Measurements from ENCODE around the gene FKBP1A. TPM values are rescaled to one million over a fixed set of nuclear protein-coding genes. Genes with fewer than 3 reads are reported as not detected.

FKBP1A gene
- total and polyA plus RNA-seq, 2 experiments from 2014 or later, result 99.5 to 161 TPM

- H3K79me2 ChIP-seq, result peaks cover 98% of the 10 kb centered on the region
- peaks cover 66% of the 10 kb centered on the region for H4K20me1 ChIP-seq (ENCODE audit: insufficient read depth, poor library complexity, severe bottlenecking)
- no peak overlapping the region for H2AFZ ChIP-seq
- WGBS (ENCODE audit: low lambda C conversion rate, missing lambda C conversion rate), result 83% methylated on average over 5 of the region's 5 CpGs
- no peak overlapping the region for H3K4me2 ChIP-seq
- H3K9me2 ChIP-seq (replicated peaks; ENCODE audit: insufficient read depth), result no peaks in the 10 kb centered on the region
- DNase-seq (ENCODE audit: low spot score), result no peak
- H3K4me3 ChIP-seq, result no peak overlapping the region
- no peaks in the 10 kb centered on the region for H3K36me3 ChIP-seq (replicated peaks; ENCODE audit: insufficient read depth, low read depth)
- TF ChIP-seq EZH2phosphoT487 (IDR thresholded peaks at IDR 0.05; ENCODE audit: low read depth, severe bottlenecking, unreplicated experiment), result no peak
- no peak for TF ChIP-seq CTCF (IDR thresholded peaks at IDR 0.05; ENCODE audit: poor library complexity)
- TF ChIP-seq EZH2 (IDR thresholded peaks at IDR 0.05; ENCODE audit: borderline replicate concordance), result no peak
- H3K9me3 ChIP-seq (ENCODE audit: low read depth), result no peaks in the 10 kb centered on the region
- H3K27me3 ChIP-seq, result no peaks in the 10 kb centered on the region
- peaks cover 12% of the 10 kb centered on the region for H3K4me1 ChIP-seq (ENCODE audit: insufficient read depth)
- H3K27ac ChIP-seq, result peak overlapping the region; percentile 22
Measured at GRCh38 chr20:1377341-1377871, 15.4 kb downstream of the FKBP1A start.

GRCh38 chr20:1376408-1377270 is 16.2 kb downstream of the FKBP1A start:
- Histone ChIP-seq H3K27me3 (no peaks in the 10 kb centered on the region), H3K79me2 (peaks cover 92% of the 10 kb centered on the region), H3K4me3 (no peak overlapping the region), H4K20me1 (ENCODE audit: insufficient read depth, poor library complexity, severe bottlenecking) (peaks cover 59% of the 10 kb centered on the region), H3K36me3 (replicated peaks; ENCODE audit: insufficient read depth, low read depth) (no peaks in the 10 kb centered on the region), H3K27ac (no peak overlapping the region), H3K9me3 (ENCODE audit: low read depth) (no peaks in the 10 kb centered on the region), H2AFZ (no peak overlapping the region), H3K4me1 (ENCODE audit: insufficient read depth) (peaks cover 5% of the 10 kb centered on the region), H3K4me2 (no peak overlapping the region), H3K9me2 (replicated peaks; ENCODE audit: insufficient read depth) (no peaks in the 10 kb centered on the region)
- no peak for TF ChIP-seq CTCF (IDR thresholded peaks at IDR 0.05; ENCODE audit: poor library complexity)
- TF ChIP-seq EZH2phosphoT487 (IDR thresholded peaks at IDR 0.05; ENCODE audit: low read depth, severe bottlenecking, unreplicated experiment), result no peak
- no peak for TF ChIP-seq EZH2 (IDR thresholded peaks at IDR 0.05; ENCODE audit: borderline replicate concordance)
- no peak for DNase-seq (ENCODE audit: low spot score)
- WGBS (ENCODE audit: low lambda C conversion rate, missing lambda C conversion rate), result 85% methylated on average over 7 of the region's 7 CpGs

DNA sequence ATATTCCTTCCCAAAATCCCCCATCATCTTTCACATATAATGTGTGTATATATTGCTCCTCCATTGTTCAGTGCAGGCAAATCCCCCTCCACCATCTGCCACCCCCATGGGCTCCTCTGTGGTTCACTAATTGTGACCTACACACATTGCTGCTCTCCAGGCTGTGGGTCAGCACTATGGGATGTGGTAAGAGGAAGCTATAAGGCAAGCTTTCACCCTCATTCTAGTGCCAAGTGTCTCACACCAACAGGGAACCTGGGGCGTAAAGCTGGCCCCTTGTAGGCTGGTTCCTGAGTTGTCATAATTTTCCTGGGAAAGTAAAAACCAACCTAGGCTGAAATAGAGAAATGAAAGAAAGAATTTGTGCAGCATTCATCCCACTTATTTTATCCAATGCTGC is 16.8 kb downstream of the FKBP1A start:
- peaks cover 52% of the 10 kb centered on the region for H4K20me1 ChIP-seq (ENCODE audit: insufficient read depth, poor library complexity, severe bottlenecking)
- H3K27ac ChIP-seq, result no peak overlapping the region

More for the DNA sequence above, 16.8 kb downstream of the FKBP1A start:
- Histone ChIP-seq H3K4me1 (ENCODE audit: insufficient read depth) (no peaks in the 10 kb centered on the region), H3K36me3 (replicated peaks; ENCODE audit: insufficient read depth, low read depth) (no peaks in the 10 kb centered on the region), H2AFZ (no peak overlapping the region), H3K4me3 (no peak overlapping the region), H3K9me3 (ENCODE audit: low read depth) (no peaks in the 10 kb centered on the region), H3K27me3 (no peaks in the 10 kb centered on the region), H3K79me2 (peaks cover 86% of the 10 kb centered on the region), H3K4me2 (no peak overlapping the region), H3K9me2 (replicated peaks; ENCODE audit: insufficient read depth) (no peaks in the 10 kb centered on the region)
- 92% methylated on average over 1 of the region's 1 CpG for WGBS (ENCODE audit: low lambda C conversion rate, missing lambda C conversion rate)
- TF ChIP-seq CTCF (IDR thresholded peaks at IDR 0.05; ENCODE audit: poor library complexity) (no peak), EZH2 (IDR thresholded peaks at IDR 0.05; ENCODE audit: borderline replicate concordance) (no peak)
- DNase-seq (ENCODE audit: low spot score), result no peak

All from hepatocyte (in vitro differentiated cells).